Spleen (tissue), 11 donors: Measurements from ENCODE around the gene AGPAT3. TPM values are rescaled to one million over a fixed set of nuclear protein-coding genes. Genes with fewer than 3 reads are reported as not detected.

Source experiments
- DNase-seq: peaks from one replicate; pipeline ENCODE4 v3.0.0-alpha.2; 2020
- H3K27ac ChIP-seq, 8 donors: fragments of 200-600 bp; sonication (generic) in 7 of 8; 1 replicate in 4 of 8; 2 replicates in 4 of 8; pipeline versions ENCODE4 v1.5.0 to v1.8.0; 2016 to 2021; ENCODE audit warnings: inconsistent platforms in 4 of 8, mild to moderate bottlenecking in 4 of 8, moderate library complexity in 1 of 8
- H3K27me3 ChIP-seq, 7 donors: fragments of 200-600 bp; sonication (generic) in 6 of 7; replicated peaks in 1 of 7; 1 replicate in 4 of 7; 2 replicates in 3 of 7; pipeline versions ENCODE4 v1.5.0 to v1.8.0; 2016 to 2021; ENCODE audit warnings: inconsistent platforms in 3 of 7, mild to moderate bottlenecking in 1 of 7
- H3K36me3 ChIP-seq, 6 donors: fragments of 200-600 bp; sonication (generic) in 5 of 6; 1 replicate in 4 of 6; 2 replicates in 2 of 6; pipeline versions ENCODE4 v1.5.0 to v1.8.0; 2016 to 2021; ENCODE audit warnings: inconsistent platforms in 2 of 6
- H3K4me1 ChIP-seq, 6 donors: fragments of 200-600 bp; sonication (generic) in 5 of 6; 1 replicate in 3 of 6; 2 replicates in 3 of 6; pipeline versions ENCODE4 v1.5.0 to v1.8.0; 2016 to 2021; ENCODE audit warnings: inconsistent platforms in 3 of 6
- H3K4me3 ChIP-seq, 8 donors: fragments of 200-600 bp; sonication (generic) in 7 of 8; 1 replicate in 4 of 8; 2 replicates in 4 of 8; pipeline versions ENCODE4 v1.5.0 to v1.8.0; 2016 to 2021; ENCODE audit warnings: inconsistent platforms in 4 of 8, mild to moderate bottlenecking in 4 of 8, moderate library complexity in 2 of 8
- H3K9me3 ChIP-seq, 8 donors: fragments of 200-600 bp; sonication (generic) in 7 of 8; 1 replicate in 4 of 8; 2 replicates in 4 of 8; pipeline versions ENCODE4 v1.5.0 to v1.8.0; 2016 to 2021; ENCODE audit warnings: inconsistent platforms in 4 of 8
- CTCF ChIP-seq, 11 experiments: fragments of 200-600 bp in 7 of 11; fragments of 450-650 bp in 4 of 11; sonication (generic) in 4 of 11; IDR thresholded peaks in 8 of 11; conservative IDR thresholded peaks in 3 of 11; 1 replicate in 7 of 11; 2 replicates in 4 of 11; pipeline versions ENCODE4 v1.4.0 to v1.8.0; 2016 to 2021; ENCODE audit warnings: antibody characterized with exemption in 11 of 11, inconsistent platforms in 4 of 11, mild to moderate bottlenecking in 1 of 11
- POLR2A ChIP-seq, 3 donors: fragments of 450-650 bp; IDR thresholded peaks; one replicate each; pipeline ENCODE4 v1.5.1; 2017; ENCODE audit warnings: antibody characterized with exemption in 3 of 3, mild to moderate bottlenecking in 1 of 3
- POLR2AphosphoS5 ChIP-seq, 3 donors: sonication (generic); formaldehyde crosslinking; IDR thresholded peaks; one replicate each; pipeline ENCODE4 v1.5.1; 2017; ENCODE audit warnings: antibody characterized with exemption in 3 of 3
- WGBS, 5 donors: extraction: QIAGEN DNeasy Blood & Tissue Kit in 3 of 5; methylation state at CpG; one replicate each; pipeline versions ENCODE4 v1.1.5 to v1.1.7; 2013 to 2018; 5-methylcytosine and 5-hydroxymethylcytosine counted together
- intact Hi-C: fragments of 100-400 bp; cut with DNase I; formaldehyde crosslinking; loops from one replicate; pipeline ENCODE4 v1.15.0; 2023; ENCODE audit warnings: low total_unique reads
- polyA plus RNA-seq, 3 donors: library from polyadenylated mRNA; stranded (reverse); fragments of 200-250 nt; gene quantifications; one replicate each; pipeline ENCODE4 v1.2.1, GENCODE V29; 2013
- total RNA-seq, 7 donors: library from RNA; depleted of rRNA in 3 of 7; stranded (reverse); fragments of >200 nt in 3 of 7; fragmentation: NEBNext Ultra II Directional in 4 of 7; extraction: Animal tissue kit (Norgen Biotek cat#: 25700) in 4 of 7; gene quantifications; one replicate each; pipeline versions ENCODE4 v1.1.0 to v1.2.1, GENCODE V29; 2016 to 2021
- donor health status: healthy with polysubstance abuse.
- donor health status: DM: no; HTN: no; CAD: no; lungs with moderate emphysema.
- donor health status: DM: no; HTN: no; CAD: no.
- donor health status: Bipolar disorder and iron deficiency.
- donor health status: healthy.
- donor health status: DM: no; HTN: no; CAD: no.
- donor health status: DM: yes; HTN: yes; CAD: no.

The AGPAT3 gene
- total and polyA plus RNA-seq, 10 donors = 6.9 to 92.0 (median 56.0) TPM

- peak in 1 of 3 donors; percentile 33 for TF ChIP-seq POLR2AphosphoS5 (IDR thresholded peaks at IDR 0.05)
- no peak for TF ChIP-seq CTCF (IDR thresholded peaks at IDR 0.05 in 8 of 11, conservative IDR thresholded peaks at IDR 0.05 in 3 of 11)
- peaks cover 0 to 69% (median 18%) of the 10 kb centered on the region in 6 donors for H3K36me3 ChIP-seq
- H3K27me3 ChIP-seq = no peaks in the 10 kb centered on the region
- H3K4me1 ChIP-seq = peaks cover 0 to 57% (median 28%) of the 10 kb centered on the region in 6 donors
- H3K4me3 ChIP-seq = no peak overlapping the region
- peak overlapping the region in 1 of 8 donors; percentile 17 for H3K27ac ChIP-seq
- intact Hi-C loops = no loop called here
- no peak for DNase-seq
- 89 to 94% (median 92%) methylated on average over 22 to 30 of the region's 30 CpGs for WGBS, 5 donors
- no peaks in the 10 kb centered on the region for H3K9me3 ChIP-seq
These were observed 64.4 kb downstream of the AGPAT3 start for GRCh38 chr21:43929217-43929971.

- no peak for DNase-seq
- no peak overlapping the region for H3K4me3 ChIP-seq
- no peak for TF ChIP-seq CTCF (IDR thresholded peaks at IDR 0.05 in 8 of 11, conservative IDR thresholded peaks at IDR 0.05 in 3 of 11)
- H3K27ac ChIP-seq = peak overlapping the region in 1 of 8 donors; percentile 14
- H3K9me3 ChIP-seq = no peaks in the 10 kb centered on the region
- intact Hi-C loops = loop anchor here (10.0 kb wide), 1 partner anchor 115 kb away; no protein-coding TSS in a partner anchor
- peaks cover 0 to 50% (median 25%) of the 10 kb centered on the region in 6 donors for H3K4me1 ChIP-seq
- H3K36me3 ChIP-seq = peaks cover 0 to 69% (median 18%) of the 10 kb centered on the region in 6 donors
- no peaks in the 10 kb centered on the region for H3K27me3 ChIP-seq
- WGBS, 5 donors = 77 to 88% (median 80%) methylated on average over 21 to 25 of the region's 25 CpGs
These were observed 65.2 kb downstream of the AGPAT3 start for GRCh38 chr21:43930074-43930847.

GRCh38 chr21:43930848-43931375 is 65.9 kb downstream of the AGPAT3 start:
- H3K9me3 ChIP-seq = no peaks in the 10 kb centered on the region
- H3K4me3 ChIP-seq = no peak overlapping the region
- TF ChIP-seq CTCF (IDR thresholded peaks at IDR 0.05 in 8 of 11, conservative IDR thresholded peaks at IDR 0.05 in 3 of 11) = no peak
- TF ChIP-seq POLR2AphosphoS5 (IDR thresholded peaks at IDR 0.05) = no peak
- no peak for TF ChIP-seq POLR2A (IDR thresholded peaks at IDR 0.05)
- intact Hi-C loops = loop anchor here (10.0 kb wide), 1 partner anchor 116 kb away; no protein-coding TSS in a partner anchor
- H3K36me3 ChIP-seq = peaks cover 0 to 63% (median 17%) of the 10 kb centered on the region in 6 donors
- no peak for DNase-seq
- peaks cover 0 to 52% (median 28%) of the 10 kb centered on the region in 6 donors for H3K4me1 ChIP-seq
- H3K27ac ChIP-seq = peak overlapping the region in 1 of 8 donors; percentile 14
- 72 to 84% (median 78%) methylated on average over 14 to 18 of the region's 18 CpGs for WGBS, 5 donors
- no peaks in the 10 kb centered on the region for H3K27me3 ChIP-seq
